Prostate gland (tissue), 2 donors: ENCODE data around the gene CD300A.

ENCODE experiments used
- POLR2AphosphoS5 ChIP-seq: sonication (generic); formaldehyde crosslinking; IDR thresholded peaks from one replicate; pipeline ENCODE4 v1.6.1; 2017; ENCODE audit warnings: antibody characterized with exemption
- TF ChIP-seq, protein P1 (sequence below), 4 experiments: fragments of 200-600 bp in 2 of 4; fragments of 450-650 bp in 2 of 4; sonication (generic) in 2 of 4; IDR thresholded peaks; 1 replicate in 3 of 4; 2 replicates in 1 of 4; pipeline ENCODE4 v1.5.1; 2016 to 2019; ENCODE audit warnings: antibody characterized with exemption in 4 of 4, mild to moderate bottlenecking in 2 of 4, moderate library complexity in 2 of 4

DNA sequence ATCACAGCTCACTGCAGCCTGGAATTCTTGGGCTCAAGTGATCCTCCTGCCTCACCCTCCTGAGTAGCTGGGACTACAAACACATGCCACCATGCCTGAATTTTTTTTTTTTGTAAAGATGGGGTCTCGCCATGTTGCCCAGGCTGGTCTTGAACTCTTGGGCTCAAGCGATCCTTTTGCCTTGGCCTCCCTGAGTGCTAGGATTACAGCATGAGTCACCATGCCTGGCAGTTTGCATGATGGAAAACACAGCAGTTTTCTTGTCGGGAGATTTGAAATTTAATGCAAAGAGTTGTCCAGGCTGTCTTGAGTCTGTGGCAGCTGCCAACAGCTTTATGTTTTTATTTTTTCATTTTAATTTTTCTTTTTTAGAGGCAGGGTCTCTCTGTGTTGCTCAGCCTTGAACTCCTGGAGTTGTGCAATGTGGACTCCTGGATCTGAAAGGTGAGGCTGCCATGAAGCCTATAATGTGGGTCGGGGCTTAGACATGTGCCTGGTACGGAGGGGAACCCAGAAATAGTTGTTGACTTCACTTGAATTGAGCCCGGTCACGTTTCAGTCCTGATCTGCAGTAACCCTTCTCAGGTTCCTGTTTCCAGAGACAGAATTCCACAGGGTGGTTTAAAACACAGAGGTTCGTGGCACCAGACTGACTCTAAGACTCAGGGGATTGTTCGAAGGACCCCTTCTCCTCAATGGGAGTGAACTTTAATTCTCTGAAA, 18.7 kb downstream of the CD300A start:
- TF ChIP-seq, protein P1, sequence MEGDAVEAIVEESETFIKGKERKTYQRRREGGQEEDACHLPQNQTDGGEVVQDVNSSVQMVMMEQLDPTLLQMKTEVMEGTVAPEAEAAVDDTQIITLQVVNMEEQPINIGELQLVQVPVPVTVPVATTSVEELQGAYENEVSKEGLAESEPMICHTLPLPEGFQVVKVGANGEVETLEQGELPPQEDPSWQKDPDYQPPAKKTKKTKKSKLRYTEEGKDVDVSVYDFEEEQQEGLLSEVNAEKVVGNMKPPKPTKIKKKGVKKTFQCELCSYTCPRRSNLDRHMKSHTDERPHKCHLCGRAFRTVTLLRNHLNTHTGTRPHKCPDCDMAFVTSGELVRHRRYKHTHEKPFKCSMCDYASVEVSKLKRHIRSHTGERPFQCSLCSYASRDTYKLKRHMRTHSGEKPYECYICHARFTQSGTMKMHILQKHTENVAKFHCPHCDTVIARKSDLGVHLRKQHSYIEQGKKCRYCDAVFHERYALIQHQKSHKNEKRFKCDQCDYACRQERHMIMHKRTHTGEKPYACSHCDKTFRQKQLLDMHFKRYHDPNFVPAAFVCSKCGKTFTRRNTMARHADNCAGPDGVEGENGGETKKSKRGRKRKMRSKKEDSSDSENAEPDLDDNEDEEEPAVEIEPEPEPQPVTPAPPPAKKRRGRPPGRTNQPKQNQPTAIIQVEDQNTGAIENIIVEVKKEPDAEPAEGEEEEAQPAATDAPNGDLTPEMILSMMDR (IDR thresholded peaks at IDR 0.05): no peak
- TF ChIP-seq POLR2AphosphoS5: no peak
